Measurements from ENCODE around the gene TSPAN17.

TSPAN17 gene

GRCh38 chr5:176643491-176644219 lies 3.6 kb upstream of the TSPAN17 start:
- DNase-seq, result no peak

- no peak for DNase-seq
These were observed 3.0 kb upstream of the TSPAN17 start for GRCh38 chr5:176644294-176644693.

- no peak for DNase-seq
These were observed 2.2 kb upstream of the TSPAN17 start for GRCh38 chr5:176644878-176645670.

- DNase-seq, result no peak
These were observed 1.1 kb upstream of the TSPAN17 start for GRCh38 chr5:176646049-176646706.

GRCh38 chr5:176646707-176647029 lies 616 bp upstream of the TSPAN17 start:
- DNase-seq, result no peak

GRCh38 chr5:176647843-176648473 lies 674 bp downstream of the TSPAN17 start:
- no peak for DNase-seq

GRCh38 chr5:176648474-176649194 lies 1.4 kb downstream of the TSPAN17 start:
- no peak for DNase-seq

- DNase-seq, result no peak
These were observed 3.1 kb downstream of the TSPAN17 start for GRCh38 chr5:176650354-176650884.

- no peak for DNase-seq
These were observed 4.2 kb downstream of the TSPAN17 start for GRCh38 chr5:176651472-176651980.

GRCh38 chr5:176652136-176652535 lies 4.9 kb downstream of the TSPAN17 start:
- no peak for DNase-seq

- DNase-seq, result peak; percentile 21
These were observed 6.4 kb downstream of the TSPAN17 start for GRCh38 chr5:176653401-176654385.

GRCh38 chr5:176654856-176655255 lies 7.6 kb downstream of the TSPAN17 start:
- DNase-seq, result no peak

GRCh38 chr5:176656467-176656990 lies 9.2 kb downstream of the TSPAN17 start:
- DNase-seq, result no peak

- DNase-seq, result peak; percentile 65
These were observed 10.8 kb downstream of the TSPAN17 start for GRCh38 chr5:176658007-176658599.

- peak; percentile 76 for DNase-seq
These were observed 11.7 kb downstream of the TSPAN17 start for GRCh38 chr5:176658817-176659511.

- no peak for DNase-seq
These were observed 12.2 kb downstream of the TSPAN17 start for GRCh38 chr5:176659512-176659839.

- DNase-seq, result no peak
These were observed 12.7 kb downstream of the TSPAN17 start for GRCh38 chr5:176659860-176660461.

GRCh38 chr5:176660530-176660859 lies 13.2 kb downstream of the TSPAN17 start:
- no peak for DNase-seq

- peak; percentile 67 for DNase-seq
These were observed 13.8 kb downstream of the TSPAN17 start for GRCh38 chr5:176660860-176661641.
